Measurements from ENCODE around the gene DCUN1D5.

- TF ChIP-seq, protein P1, sequence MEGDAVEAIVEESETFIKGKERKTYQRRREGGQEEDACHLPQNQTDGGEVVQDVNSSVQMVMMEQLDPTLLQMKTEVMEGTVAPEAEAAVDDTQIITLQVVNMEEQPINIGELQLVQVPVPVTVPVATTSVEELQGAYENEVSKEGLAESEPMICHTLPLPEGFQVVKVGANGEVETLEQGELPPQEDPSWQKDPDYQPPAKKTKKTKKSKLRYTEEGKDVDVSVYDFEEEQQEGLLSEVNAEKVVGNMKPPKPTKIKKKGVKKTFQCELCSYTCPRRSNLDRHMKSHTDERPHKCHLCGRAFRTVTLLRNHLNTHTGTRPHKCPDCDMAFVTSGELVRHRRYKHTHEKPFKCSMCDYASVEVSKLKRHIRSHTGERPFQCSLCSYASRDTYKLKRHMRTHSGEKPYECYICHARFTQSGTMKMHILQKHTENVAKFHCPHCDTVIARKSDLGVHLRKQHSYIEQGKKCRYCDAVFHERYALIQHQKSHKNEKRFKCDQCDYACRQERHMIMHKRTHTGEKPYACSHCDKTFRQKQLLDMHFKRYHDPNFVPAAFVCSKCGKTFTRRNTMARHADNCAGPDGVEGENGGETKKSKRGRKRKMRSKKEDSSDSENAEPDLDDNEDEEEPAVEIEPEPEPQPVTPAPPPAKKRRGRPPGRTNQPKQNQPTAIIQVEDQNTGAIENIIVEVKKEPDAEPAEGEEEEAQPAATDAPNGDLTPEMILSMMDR (IDR thresholded peaks at IDR 0.05): no peak
- TF ChIP-seq POLR2A (IDR thresholded peaks at IDR 0.05): no peak
Measured at GRCh38 chr11:103125462-103125861, 33.5 kb upstream of the DCUN1D5 start.

All from adrenal gland (tissue), 5 donors.